HepG2 (cell line): ENCODE data around the gene PLSCR5. TPM values are rescaled to one million over a fixed set of nuclear protein-coding genes. Genes with fewer than 3 reads are reported as not detected.

ENCODE experiments used
- ATF6 ChIP-seq: sonication (generic); formaldehyde crosslinking; conservative IDR thresholded peaks from 2 replicates; pipeline ENCODE4 v1.4.0; 2020; ENCODE audit warnings: missing genetic modification reagents
- BORCS8-MEF2B ChIP-seq: sonication (generic); formaldehyde crosslinking; IDR thresholded peaks from 2 replicates; pipeline ENCODE4 v1.8.0; 2022; ENCODE audit warnings: mild to moderate bottlenecking, missing genetic modification reagents
- ELK4 ChIP-seq: sonication (generic); formaldehyde crosslinking; IDR thresholded peaks from 2 replicates; pipeline ENCODE4 v1.9.0; 2021; ENCODE audit warnings: missing genetic modification reagents, borderline replicate concordance
- FOXP4 ChIP-seq: sonication (generic); formaldehyde crosslinking; IDR thresholded peaks from 2 replicates; pipeline ENCODE4 v1.4.0; 2020; ENCODE audit warnings: missing genetic modification reagents
- GMEB2 ChIP-seq: IDR thresholded peaks from 2 replicates; pipeline ENCODE4 v1.6.1; 2016; ENCODE audit warnings: missing biosample characterization, missing genetic modification reagents, low read depth
- MEF2D ChIP-seq: sonication (generic); formaldehyde crosslinking; IDR thresholded peaks from 2 replicates; pipeline ENCODE4 v1.5.1; 2020; ENCODE audit warnings: mild to moderate bottlenecking, missing genetic modification reagents
- POLR2G ChIP-seq: fragments of 200-400 bp; formaldehyde crosslinking; IDR thresholded peaks from 2 replicates; pipeline ENCODE4 v1.6.1; 2018; ENCODE audit warnings: mild to moderate bottlenecking, low read depth, low read length, moderate library complexity
- PREB ChIP-seq: sonication (generic); formaldehyde crosslinking; IDR thresholded peaks from 2 replicates; pipeline ENCODE4 v1.4.0; 2020; ENCODE audit warnings: missing genetic modification reagents
- RBFOX2 ChIP-seq: fragments of 200-400 bp; formaldehyde crosslinking; IDR thresholded peaks from 2 replicates; pipeline ENCODE4 v1.6.1; 2017; ENCODE audit warnings: low read depth, mild to moderate bottlenecking, low read length
- SIN3A ChIP-seq: IDR thresholded peaks from 2 replicates; pipeline ENCODE4 v1.6.1; 2011; ENCODE audit warnings: low read depth, mild to moderate bottlenecking, control low read depth, low read length, borderline replicate concordance
- TBX3 ChIP-seq: fragments of 450-650 bp; IDR thresholded peaks from 2 replicates; pipeline ENCODE4 v1.6.1; 2017; ENCODE audit warnings: antibody characterized with exemption, mild to moderate bottlenecking, inconsistent platforms, borderline replicate concordance
- TEF ChIP-seq: sonication (generic); formaldehyde crosslinking; IDR thresholded peaks from 2 replicates; pipeline ENCODE4 v1.5.0; 2020; ENCODE audit warnings: missing genetic modification reagents
- UBTF ChIP-seq: sonication (generic); formaldehyde crosslinking; IDR thresholded peaks from 2 replicates; pipeline ENCODE4 v1.4.0; 2020; ENCODE audit warnings: mild to moderate bottlenecking, missing genetic modification reagents
- ZKSCAN8 ChIP-seq: IDR thresholded peaks from 2 replicates; pipeline ENCODE4 v1.6.1; 2016; ENCODE audit warnings: borderline replicate concordance, missing genetic modification reagents, missing compliant biosample characterization
- ZNF251 ChIP-seq: sonication (generic); formaldehyde crosslinking; IDR thresholded peaks from 2 replicates; pipeline ENCODE4 v1.9.0; 2021; ENCODE audit warnings: mild to moderate bottlenecking, missing genetic modification reagents
- ZNF549 ChIP-seq: sonication (generic); formaldehyde crosslinking; IDR thresholded peaks from 2 replicates; pipeline ENCODE4 v1.5.0; 2020; ENCODE audit warnings: missing genetic modification reagents
- polyA plus RNA-seq, 8 experiments: library from polyadenylated mRNA; depleted of rRNA in 3 of 8; stranded (reverse) in 7 of 8; unstranded in 1 of 8; fragments of >200 nt; fragmentation: Illumina TruSeq in 4 of 8; extraction: Trizol in 4 of 8; gene quantifications; 2 replicates each; pipeline versions ENCODE4 v1.2.1 to v1.2.3, GENCODE V29; 2011 to 2016; ENCODE audit warnings: low read depth in 4 of 8, missing spikeins in 1 of 8, mixed read lengths in 1 of 8; ENCODE audit not compliant: insufficient read depth in 1 of 8
- total RNA-seq, 5 experiments: library from RNA; depleted of rRNA; stranded (reverse); fragments of >200 nt; fragmentation: Illumina TruSeq; extraction: Trizol; gene quantifications; 2 replicates each; pipeline ENCODE4 v1.2.3, GENCODE V29; 2016; ENCODE audit warnings: low read depth in 1 of 5

PLSCR5 gene
- total and polyA plus RNA-seq, 2 of the 13 experiments (the other 11 are each of a cell fraction or from before 2014, with no cell fraction given), result 0.50 TPM; not detected in 1

GRCh38 chr3:146626403-146627122 is 21.4 kb upstream of the PLSCR5 start (continued):
- TF ChIP-seq ATF6 (CRISPR knock-in tag) (no peak), ZNF549 (CRISPR knock-in tag) (no peak), ZNF251 (CRISPR knock-in tag) (no peak), BORCS8-MEF2B (CRISPR knock-in tag) (no peak), PREB (CRISPR knock-in tag) (no peak), FOXP4 (CRISPR knock-in tag) (peak; percentile 98), MEF2D (CRISPR knock-in tag) (peak; percentile 94), TEF (CRISPR knock-in tag) (no peak), UBTF (CRISPR knock-in tag) (no peak), POLR2G (no peak), ELK4 (CRISPR knock-in tag) (no peak), SIN3A (no peak), GMEB2 (CRISPR knock-in tag) (no peak), ZKSCAN8 (CRISPR knock-in tag) (peak; percentile 63; the same call in 1 of the 2 replicates), TBX3 (peak; percentile 94), RBFOX2 (no peak)
